GM23338 (cell line): ENCODE results near the gene NPAS2. TPM values are rescaled to one million over a fixed set of nuclear protein-coding genes. Genes with fewer than 3 reads are reported as not detected.

Experiments used
- ATAC-seq: fragments of 200-7000 bp; cut with Tn5 transposase; 3 replicates; pipeline ENCODE4 v1.9.1; 2020
- DNase-seq: peaks from one replicate; pipeline ENCODE4 v3.0.0-alpha.2; 2015; ENCODE audit warnings: low spot score
- H2AFZ ChIP-seq: fragments of 200-600 bp; sonication (generic); 2 replicates; pipeline ENCODE4 v1.8.0; 2016; ENCODE audit warnings: antibody characterized with exemption, mild to moderate bottlenecking, moderate library complexity
- H3F3A ChIP-seq: fragments of 200-600 bp; sonication (generic); replicated peaks from 2 replicates; pipeline ENCODE4 v1.8.0; 2017; ENCODE audit warnings: antibody characterized with exemption, mixed run types, low read depth
- H3K27ac ChIP-seq: fragments of 200-600 bp; sonication (generic); 2 replicates; pipeline ENCODE4 v1.6.1; 2016; ENCODE audit warnings: low read depth
- H3K27me3 ChIP-seq: fragments of 200-600 bp; sonication (generic); 2 replicates; pipeline ENCODE4 v1.8.0; 2016; ENCODE audit warnings: mild to moderate bottlenecking, mixed run types, moderate library complexity; ENCODE audit not compliant: insufficient read depth
- H3K36me3 ChIP-seq: fragments of 200-600 bp; sonication (generic); 2 replicates; pipeline ENCODE4 v1.8.0; 2016; ENCODE audit warnings: mild to moderate bottlenecking; ENCODE audit not compliant: insufficient read depth
- H3K4me1 ChIP-seq: fragments of 200-600 bp; sonication (generic); 2 replicates; pipeline ENCODE4 v1.8.0; 2016; ENCODE audit warnings: mild to moderate bottlenecking, moderate library complexity; ENCODE audit not compliant: insufficient read depth
- H3K4me2 ChIP-seq: fragments of 200-600 bp; sonication (generic); 2 replicates; pipeline ENCODE4 v1.7.1; 2017; ENCODE audit warnings: mixed run types
- H3K4me3 ChIP-seq: fragments of 200-600 bp; sonication (generic); 2 replicates; pipeline ENCODE4 v1.6.1; 2016; ENCODE audit warnings: mixed run types
- H3K79me2 ChIP-seq: fragments of 200-600 bp; sonication (generic); replicated peaks from 2 replicates; pipeline ENCODE4 v1.8.0; 2017; ENCODE audit warnings: mild to moderate bottlenecking; ENCODE audit not compliant: insufficient read depth
- H3K9me2 ChIP-seq: fragments of 200-600 bp; sonication (generic); 2 replicates; pipeline ENCODE4 v1.8.0; 2017; ENCODE audit not compliant: insufficient read depth
- H4K20me1 ChIP-seq: fragments of 200-600 bp; sonication (generic); replicated peaks from 2 replicates; pipeline ENCODE4 v1.8.0; 2017; ENCODE audit warnings: mild to moderate bottlenecking; ENCODE audit not compliant: insufficient read depth
- H3K27ac Mint-ChIP-seq: 2 replicates; pipeline ENCODE4 v1.8.0; 2020; ENCODE audit warnings: inconsistent platforms, mild to moderate bottlenecking, moderate library complexity, mixed read lengths
- H3K27me3 Mint-ChIP-seq: 3 replicates; pipeline ENCODE4 v1.8.0; 2022; ENCODE audit warnings: low read depth, mild to moderate bottlenecking, moderate library complexity, mixed read lengths, inconsistent platforms; ENCODE audit not compliant: insufficient read depth, poor library complexity
- H3K36me3 Mint-ChIP-seq: 3 replicates; pipeline ENCODE4 v1.8.0; 2021; ENCODE audit warnings: low read depth, mild to moderate bottlenecking, inconsistent platforms, moderate library complexity, mixed read lengths
- H3K4me1 Mint-ChIP-seq: 3 replicates; pipeline ENCODE4 v1.8.0; 2020; ENCODE audit warnings: mild to moderate bottlenecking, inconsistent platforms, mixed read lengths
- H3K4me3 Mint-ChIP-seq: 3 replicates; pipeline ENCODE4 v1.8.0; 2021; ENCODE audit warnings: moderate library complexity, mild to moderate bottlenecking, inconsistent platforms, mixed read lengths
- H3K9me3 Mint-ChIP-seq: 3 replicates; pipeline ENCODE4 v1.8.0; 2020; ENCODE audit warnings: moderate library complexity, mild to moderate bottlenecking, inconsistent platforms, mixed read lengths
- CREB1 ChIP-seq: fragments of 250-450 bp; sonication (Bioruptor Pico); IDR thresholded peaks from 2 replicates; pipeline ENCODE4 v1.5.0; 2020; ENCODE audit warnings: low read depth, mild to moderate bottlenecking, moderate library complexity
- CTCF ChIP-seq, 2 experiments: fragments of 200-600 bp in 1 of 2; sonication (generic) in 1 of 2; conservative IDR thresholded peaks; 2 replicates each; pipeline versions ENCODE4 v1.5.1 to v1.6.1; 2016 to 2017; ENCODE audit warnings: antibody characterized with exemption in 2 of 2, low read depth in 2 of 2, mild to moderate bottlenecking in 2 of 2, moderate library complexity in 1 of 2
- ETS1 ChIP-seq: IDR thresholded peaks from 2 replicates; pipeline ENCODE4 v1.6.1; 2016; ENCODE audit warnings: antibody characterized with exemption
- EZH2 ChIP-seq: fragments of 200-600 bp; sonication (generic); IDR thresholded peaks from one replicate; pipeline ENCODE4 v1.8.0; 2017; ENCODE audit warnings: antibody characterized with exemption, mild to moderate bottlenecking, low read depth; ENCODE audit not compliant: unreplicated experiment
- EZH2phosphoT487 ChIP-seq: fragments of 200-600 bp; sonication (generic); IDR thresholded peaks from one replicate; pipeline ENCODE4 v1.8.1; 2018; ENCODE audit warnings: antibody characterized with exemption; ENCODE audit not compliant: unreplicated experiment
- JUNB ChIP-seq: IDR thresholded peaks from one replicate; pipeline ENCODE4 v1.6.1; 2016; ENCODE audit warnings: antibody characterized with exemption; ENCODE audit not compliant: unreplicated experiment
- NANOG ChIP-seq: IDR thresholded peaks from 2 replicates; pipeline ENCODE4 v1.6.1; 2016; ENCODE audit warnings: antibody characterized with exemption, borderline replicate concordance
- POLR2AphosphoS5 ChIP-seq: IDR thresholded peaks from 2 replicates; pipeline ENCODE4 v1.6.1; 2016; ENCODE audit warnings: antibody characterized with exemption, low read depth
- REST ChIP-seq: IDR thresholded peaks from one replicate; pipeline ENCODE4 v1.6.1; 2018; ENCODE audit warnings: antibody characterized with exemption; ENCODE audit not compliant: unreplicated experiment
- STAT1 ChIP-seq: IDR thresholded peaks from one replicate; pipeline ENCODE4 v1.6.1; 2016; ENCODE audit warnings: antibody characterized with exemption; ENCODE audit not compliant: unreplicated experiment
- ZNF114 ChIP-seq: fragments of 250-450 bp; sonication (Bioruptor Pico); IDR thresholded peaks from 2 replicates; pipeline ENCODE4 v1.5.0; 2020; ENCODE audit warnings: mild to moderate bottlenecking, moderate library complexity
- ZNF331 ChIP-seq: fragments of 250-450 bp; sonication (Bioruptor Pico); IDR thresholded peaks from 2 replicates; pipeline ENCODE4 v1.5.0; 2020; ENCODE audit warnings: low read depth, mild to moderate bottlenecking, moderate library complexity
- ZNF462 ChIP-seq: fragments of 250-450 bp; sonication (Bioruptor Pico); IDR thresholded peaks from 2 replicates; pipeline ENCODE4 v1.5.0; 2020; ENCODE audit warnings: mild to moderate bottlenecking, moderate library complexity
- polyA plus RNA-seq: library from polyadenylated mRNA; unstranded; fragments of >200 nt; fragmentation: Nextera tagmentation; extraction: Ambion mirVana; gene quantifications from 2 replicates; pipeline ENCODE4 v1.2.1, GENCODE V29; 2016
- total RNA-seq: library from RNA; depleted of rRNA; stranded (reverse); fragments of >200 nt; shearing (Covaris generic); gene quantifications from 2 replicates; pipeline ENCODE4 v1.2.3, GENCODE V29; 2014

The NPAS2 gene
- total and polyA plus RNA-seq, 2 experiments from 2014 or later, result 0.56 to 1.1 TPM

- Histone ChIP-seq H3K4me1 (peaks cover 17% of the 10 kb centered on the region), H3K4me3 (no peak overlapping the region), H3K27ac (no peak overlapping the region), H3F3A (no peaks in the 10 kb centered on the region), H3K9me2 (peaks cover 8% of the 10 kb centered on the region; the same call in 1 of the 2 replicates), H3K36me3 (no peaks in the 10 kb centered on the region), H3K79me2 (no peaks in the 10 kb centered on the region), H3K4me2 (no peak overlapping the region), H2AFZ (no peak overlapping the region), H3K27me3 (no peaks in the 10 kb centered on the region), H4K20me1 (no peaks in the 10 kb centered on the region)
- peaks cover 4% of the 10 kb centered on the region; the same call in 2 of the 3 replicates for H3K36me3 Mint-ChIP-seq
- no peak for ATAC-seq
- H3K4me1 Mint-ChIP-seq, result peaks cover 32% of the 10 kb centered on the region
- no peak overlapping the region for H3K4me3 Mint-ChIP-seq
- no peak for TF ChIP-seq EZH2phosphoT487
- TF ChIP-seq ZNF114, result no peak
- no peak for TF ChIP-seq EZH2
- no peak for TF ChIP-seq STAT1
- TF ChIP-seq REST, result no peak
- TF ChIP-seq CREB1 (CRISPR knock-in tag), result no peak
- TF ChIP-seq ETS1, result no peak
- TF ChIP-seq JUNB, result no peak
- no peak for TF ChIP-seq CTCF (conservative IDR thresholded peaks at IDR 0.05; ENCODE audit: low read depth in 2 of 2)
- no peak for TF ChIP-seq NANOG
- no peak for TF ChIP-seq POLR2AphosphoS5
- TF ChIP-seq ZNF462 (CRISPR knock-in tag), result no peak
- no peak for TF ChIP-seq ZNF331 (CRISPR knock-in tag)
- H3K27me3 Mint-ChIP-seq, result peaks cover 3% of the 10 kb centered on the region
- H3K9me3 Mint-ChIP-seq, result peaks cover 5% of the 10 kb centered on the region; the same call in 2 of the 3 replicates
- H3K27ac Mint-ChIP-seq, result no peak overlapping the region
- no peak for DNase-seq
These were observed 9.3 kb upstream of the NPAS2 start for GRCh38 chr2:100810603-100811145.
